Measurements from ENCODE around the gene HBS1L.

DNA sequence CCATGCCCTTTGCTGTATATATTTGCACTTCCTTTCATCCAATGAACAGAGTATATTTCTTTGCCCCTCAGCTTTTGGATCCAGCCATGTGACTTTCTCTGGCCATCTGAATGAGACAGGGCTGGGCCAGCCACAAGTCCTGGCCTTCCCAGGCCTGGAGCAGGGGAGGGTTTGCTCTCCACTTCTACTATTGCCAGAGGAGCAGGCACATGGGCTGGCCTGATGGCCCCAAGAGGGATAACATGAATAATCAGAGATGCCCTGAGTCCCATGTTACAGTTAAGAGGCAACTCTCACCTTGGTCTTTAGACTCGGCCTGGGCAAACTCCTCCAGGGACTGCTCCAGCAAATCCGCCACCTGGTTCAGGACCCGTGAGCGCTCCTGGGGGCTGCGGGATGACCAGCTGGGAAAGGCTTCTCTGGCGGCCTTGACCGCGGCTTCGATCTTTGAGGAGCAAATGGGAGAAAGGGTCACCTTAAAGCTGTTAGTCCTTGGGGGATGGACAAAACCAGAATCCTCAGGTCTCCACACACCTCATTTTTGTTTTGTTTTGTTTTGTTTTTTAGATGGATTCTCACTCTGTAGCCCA is 111.0 kb downstream of the HBS1L start:
- TF ChIP-seq, protein P1, sequence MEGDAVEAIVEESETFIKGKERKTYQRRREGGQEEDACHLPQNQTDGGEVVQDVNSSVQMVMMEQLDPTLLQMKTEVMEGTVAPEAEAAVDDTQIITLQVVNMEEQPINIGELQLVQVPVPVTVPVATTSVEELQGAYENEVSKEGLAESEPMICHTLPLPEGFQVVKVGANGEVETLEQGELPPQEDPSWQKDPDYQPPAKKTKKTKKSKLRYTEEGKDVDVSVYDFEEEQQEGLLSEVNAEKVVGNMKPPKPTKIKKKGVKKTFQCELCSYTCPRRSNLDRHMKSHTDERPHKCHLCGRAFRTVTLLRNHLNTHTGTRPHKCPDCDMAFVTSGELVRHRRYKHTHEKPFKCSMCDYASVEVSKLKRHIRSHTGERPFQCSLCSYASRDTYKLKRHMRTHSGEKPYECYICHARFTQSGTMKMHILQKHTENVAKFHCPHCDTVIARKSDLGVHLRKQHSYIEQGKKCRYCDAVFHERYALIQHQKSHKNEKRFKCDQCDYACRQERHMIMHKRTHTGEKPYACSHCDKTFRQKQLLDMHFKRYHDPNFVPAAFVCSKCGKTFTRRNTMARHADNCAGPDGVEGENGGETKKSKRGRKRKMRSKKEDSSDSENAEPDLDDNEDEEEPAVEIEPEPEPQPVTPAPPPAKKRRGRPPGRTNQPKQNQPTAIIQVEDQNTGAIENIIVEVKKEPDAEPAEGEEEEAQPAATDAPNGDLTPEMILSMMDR (IDR thresholded peaks at IDR 0.05 in 8 of 11, conservative IDR thresholded peaks at IDR 0.05 in 3 of 11), result no peak
- TF ChIP-seq POLR2AphosphoS5 (IDR thresholded peaks at IDR 0.05) (no peak), POLR2A (IDR thresholded peaks at IDR 0.05) (no peak)
